ENCODE results near the gene TMIE.

The TMIE gene

GRCh38 chr3:46724424-46724823, 23.2 kb downstream of the TMIE start:
- H3K79me1 ChIP-seq (replicated peaks; ENCODE audit: low read length, poor library complexity, severe bottlenecking) = no peaks in the 10 kb centered on the region
- H2BK12ac ChIP-seq (ENCODE audit: low read length in 2 of 2) = no peak overlapping the region
- WGBS = 100% methylated on average over 1 of the region's 4 CpGs
- no peak overlapping the region for H4K91ac ChIP-seq (ENCODE audit: low read length)
- no peak overlapping the region for H3K4ac ChIP-seq (ENCODE audit: low read depth in 1 of 2, low read length in 2 of 2)
- H3K27me3 ChIP-seq (ENCODE audit: control insufficient read depth in 1 of 2, insufficient read depth in 1 of 2, low read length in 2 of 2) = peaks cover 0 to 33% of the 10 kb centered on the region in 2 experiments
- no peak overlapping the region for H2AK5ac ChIP-seq (ENCODE audit: low read length, severe bottlenecking)
- H3K36me3 ChIP-seq (ENCODE audit: control insufficient read depth in 1 of 2, insufficient read depth in 2 of 2, low read depth in 1 of 2, low read length in 2 of 2) = no peaks in the 10 kb centered on the region
- no peak overlapping the region for H3K9ac ChIP-seq (ENCODE audit: low read length)
- H3K27ac ChIP-seq (ENCODE audit: low read length, poor library complexity, severe bottlenecking) = no peak overlapping the region
- H2BK5ac ChIP-seq (ENCODE audit: low read depth, low read length, poor library complexity, severe bottlenecking) = no peak overlapping the region
- no peak overlapping the region for H3K14ac ChIP-seq (ENCODE audit: low read length in 2 of 2)
- no peak overlapping the region for H2BK120ac ChIP-seq (ENCODE audit: low read depth, low read length)
- no peaks in the 10 kb centered on the region for H3K4me1 ChIP-seq (ENCODE audit: control insufficient read depth, insufficient read depth, low read depth, low read length)
- DNase-seq = no peak
- H4K8ac ChIP-seq (ENCODE audit: low read length) = no peak overlapping the region
- no peak overlapping the region for H3K18ac ChIP-seq (ENCODE audit: low read depth in 1 of 2, low read length in 2 of 2)
- H3K23ac ChIP-seq (ENCODE audit: low read length in 2 of 2) = no peak overlapping the region
- no peak overlapping the region for H3K4me3 ChIP-seq (ENCODE audit: insufficient read depth in 1 of 2, low read depth in 1 of 2, low read length in 2 of 2)
- no peak overlapping the region for H2BK15ac ChIP-seq (ENCODE audit: low read depth, poor library complexity, severe bottlenecking)
- no peak overlapping the region for H3K4me2 ChIP-seq (ENCODE audit: low read length, poor library complexity, severe bottlenecking)
- no peak overlapping the region for H2AFZ ChIP-seq (ENCODE audit: low read depth, low read length)
- peaks cover 3% of the 10 kb centered on the region for H3K9me3 ChIP-seq (ENCODE audit: control insufficient read depth, low read length)

- Histone ChIP-seq H2BK5ac (ENCODE audit: low read depth, low read length, poor library complexity, severe bottlenecking) (no peak overlapping the region), H3K4me1 (ENCODE audit: control insufficient read depth, insufficient read depth, low read depth, low read length) (no peaks in the 10 kb centered on the region), H4K8ac (ENCODE audit: low read length) (no peak overlapping the region), H3K9ac (ENCODE audit: low read length) (no peak overlapping the region), H3K18ac (ENCODE audit: low read depth in 1 of 2, low read length in 2 of 2) (no peak overlapping the region), H3K79me1 (replicated peaks; ENCODE audit: low read length, poor library complexity, severe bottlenecking) (no peaks in the 10 kb centered on the region), H3K27me3 (ENCODE audit: control insufficient read depth in 1 of 2, insufficient read depth in 1 of 2, low read length in 2 of 2) (peaks cover 0 to 23% of the 10 kb centered on the region in 2 experiments), H2AFZ (ENCODE audit: low read depth, low read length) (no peak overlapping the region), H2BK12ac (ENCODE audit: low read length in 2 of 2) (no peak overlapping the region), H3K36me3 (ENCODE audit: control insufficient read depth in 1 of 2, insufficient read depth in 2 of 2, low read depth in 1 of 2, low read length in 2 of 2) (no peaks in the 10 kb centered on the region), H4K91ac (ENCODE audit: low read length) (no peak overlapping the region), H3K14ac (ENCODE audit: low read length in 2 of 2) (no peak overlapping the region), H2AK5ac (ENCODE audit: low read length, severe bottlenecking) (no peak overlapping the region), H2BK120ac (ENCODE audit: low read depth, low read length) (no peak overlapping the region), H3K4me2 (ENCODE audit: low read length, poor library complexity, severe bottlenecking) (no peak overlapping the region), H3K9me3 (ENCODE audit: control insufficient read depth, low read length) (peaks cover 3% of the 10 kb centered on the region), H3K4ac (ENCODE audit: low read depth in 1 of 2, low read length in 2 of 2) (no peak overlapping the region), H3K23ac (ENCODE audit: low read length in 2 of 2) (no peak overlapping the region), H2BK15ac (ENCODE audit: low read depth, poor library complexity, severe bottlenecking) (no peak overlapping the region), H3K4me3 (ENCODE audit: insufficient read depth in 1 of 2, low read depth in 1 of 2, low read length in 2 of 2) (no peak overlapping the region), H3K27ac (ENCODE audit: low read length, poor library complexity, severe bottlenecking) (peak overlapping the region; percentile 4)
- DNase-seq = no peak
- WGBS = 62% methylated on average over 4 of the region's 6 CpGs
Measured at GRCh38 chr3:46725621-46726314, 24.6 kb downstream of the TMIE start.

GRCh38 chr3:46729038-46729437, 27.8 kb downstream of the TMIE start:
- no peak overlapping the region for H3K4me2 ChIP-seq (ENCODE audit: low read length, poor library complexity, severe bottlenecking)
- H2BK5ac ChIP-seq (ENCODE audit: low read depth, low read length, poor library complexity, severe bottlenecking) = no peak overlapping the region
- H3K9me3 ChIP-seq (ENCODE audit: control insufficient read depth, low read length) = no peaks in the 10 kb centered on the region
- no peak for DNase-seq
- H3K23ac ChIP-seq (ENCODE audit: low read length in 2 of 2) = no peak overlapping the region
- H3K4me3 ChIP-seq (ENCODE audit: insufficient read depth in 1 of 2, low read depth in 1 of 2, low read length in 2 of 2) = no peak overlapping the region
- H3K36me3 ChIP-seq (ENCODE audit: control insufficient read depth in 1 of 2, insufficient read depth in 2 of 2, low read depth in 1 of 2, low read length in 2 of 2) = no peaks in the 10 kb centered on the region
- no peaks in the 10 kb centered on the region for H3K79me1 ChIP-seq (replicated peaks; ENCODE audit: low read length, poor library complexity, severe bottlenecking)
- H2AK5ac ChIP-seq (ENCODE audit: low read length, severe bottlenecking) = no peak overlapping the region
- no peak overlapping the region for H3K4ac ChIP-seq (ENCODE audit: low read depth in 1 of 2, low read length in 2 of 2)
- H3K27me3 ChIP-seq (ENCODE audit: control insufficient read depth in 1 of 2, insufficient read depth in 1 of 2, low read length in 2 of 2) = peaks cover 6 to 46% of the 10 kb centered on the region in 2 experiments
- no peak overlapping the region for H3K14ac ChIP-seq (ENCODE audit: low read length in 2 of 2)
- no peak overlapping the region for H2BK12ac ChIP-seq (ENCODE audit: low read length in 2 of 2)
- no peak overlapping the region for H2BK15ac ChIP-seq (ENCODE audit: low read depth, poor library complexity, severe bottlenecking)
- no peak overlapping the region for H2BK120ac ChIP-seq (ENCODE audit: low read depth, low read length)
- H3K18ac ChIP-seq (ENCODE audit: low read depth in 1 of 2, low read length in 2 of 2) = no peak overlapping the region
- H3K27ac ChIP-seq (ENCODE audit: low read length, poor library complexity, severe bottlenecking) = no peak overlapping the region
- 90% methylated on average over 4 of the region's 4 CpGs for WGBS
- no peak overlapping the region for H4K8ac ChIP-seq (ENCODE audit: low read length)
- H2AFZ ChIP-seq (ENCODE audit: low read depth, low read length) = no peak overlapping the region
- H4K91ac ChIP-seq (ENCODE audit: low read length) = no peak overlapping the region
- no peaks in the 10 kb centered on the region for H3K4me1 ChIP-seq (ENCODE audit: control insufficient read depth, insufficient read depth, low read depth, low read length)
- no peak overlapping the region for H3K9ac ChIP-seq (ENCODE audit: low read length)

- H4K8ac ChIP-seq (ENCODE audit: low read length) = no peak overlapping the region
- WGBS = no CpG with 5 or more reads among the region's 2 CpGs
Measured at GRCh38 chr3:46730819-46731218, 29.6 kb downstream of the TMIE start.

More at GRCh38 chr3:46730819-46731218, 29.6 kb downstream of the TMIE start:
- DNase-seq = no peak
- Histone ChIP-seq H4K91ac (ENCODE audit: low read length) (no peak overlapping the region), H2BK120ac (ENCODE audit: low read depth, low read length) (no peak overlapping the region), H3K18ac (ENCODE audit: low read depth in 1 of 2, low read length in 2 of 2) (no peak overlapping the region), H3K9me3 (ENCODE audit: control insufficient read depth, low read length) (no peaks in the 10 kb centered on the region), H3K27me3 (ENCODE audit: control insufficient read depth in 1 of 2, insufficient read depth in 1 of 2, low read length in 2 of 2) (peaks cover 6 to 57% of the 10 kb centered on the region in 2 experiments), H3K23ac (ENCODE audit: low read length in 2 of 2) (no peak overlapping the region), H2BK15ac (ENCODE audit: low read depth, poor library complexity, severe bottlenecking) (no peak overlapping the region), H2BK5ac (ENCODE audit: low read depth, low read length, poor library complexity, severe bottlenecking) (no peak overlapping the region), H3K27ac (ENCODE audit: low read length, poor library complexity, severe bottlenecking) (no peak overlapping the region), H3K14ac (ENCODE audit: low read length in 2 of 2) (no peak overlapping the region), H3K36me3 (ENCODE audit: control insufficient read depth in 1 of 2, insufficient read depth in 2 of 2, low read depth in 1 of 2, low read length in 2 of 2) (no peaks in the 10 kb centered on the region), H2AFZ (ENCODE audit: low read depth, low read length) (no peak overlapping the region), H2AK5ac (ENCODE audit: low read length, severe bottlenecking) (no peak overlapping the region), H3K4ac (ENCODE audit: low read depth in 1 of 2, low read length in 2 of 2) (no peak overlapping the region), H3K4me2 (ENCODE audit: low read length, poor library complexity, severe bottlenecking) (no peak overlapping the region), H3K9ac (ENCODE audit: low read length) (no peak overlapping the region), H3K4me3 (ENCODE audit: insufficient read depth in 1 of 2, low read depth in 1 of 2, low read length in 2 of 2) (no peak overlapping the region), H2BK12ac (ENCODE audit: low read length in 2 of 2) (no peak overlapping the region), H3K4me1 (ENCODE audit: control insufficient read depth, insufficient read depth, low read depth, low read length) (no peaks in the 10 kb centered on the region), H3K79me1 (replicated peaks; ENCODE audit: low read length, poor library complexity, severe bottlenecking) (no peaks in the 10 kb centered on the region)
